Vagina (tissue), 2 donors: Measurements from ENCODE around the gene LILRA2.

ENCODE experiments used
- CTCF ChIP-seq, 3 experiments: fragments of 450-650 bp in 2 of 3; fragments of 200-600 bp in 1 of 3; sonication (generic) in 1 of 3; IDR thresholded peaks; one replicate each; pipeline ENCODE4 v1.5.1; 2017 to 2019; ENCODE audit warnings: antibody characterized with exemption in 3 of 3, mild to moderate bottlenecking in 2 of 3, moderate library complexity in 2 of 3
- POLR2AphosphoS5 ChIP-seq, 2 donors: sonication (generic); formaldehyde crosslinking; IDR thresholded peaks; one replicate each; pipeline ENCODE4 v1.9.0; 2017; ENCODE audit warnings: antibody characterized with exemption in 2 of 2, mild to moderate bottlenecking in 2 of 2, low read depth in 1 of 2; ENCODE audit not compliant: insufficient read depth in 1 of 2

- TF ChIP-seq POLR2AphosphoS5 (IDR thresholded peaks at IDR 0.05; ENCODE audit: insufficient read depth in 1 of 2, low read depth in 1 of 2): no peak
- TF ChIP-seq CTCF (IDR thresholded peaks at IDR 0.05): no peak
Measured at GRCh38 chr19:54606891-54607784, 33.5 kb downstream of the LILRA2 start.
